GM21360 (cell line): ENCODE measurements around the gene LDLRAD3.
"Not testable (repeated sequence)": the region's sequence is repeated elsewhere in the genome, so short reads cannot be mapped to it uniquely, and the experiment has no call there.

Source experiments
- ATAC-seq: cut with Tn5 transposase; IDR thresholded peaks from one replicate; pipeline ENCODE4 v1.9.1; 2021; ENCODE audit warnings: mild to moderate bottlenecking, moderate library complexity; ENCODE audit not compliant: unreplicated experiment

The LDLRAD3 gene

GRCh38 chr11:36153551-36153950 lies 209.7 kb downstream of the LDLRAD3 start:
- ATAC-seq: no peak

DNA sequence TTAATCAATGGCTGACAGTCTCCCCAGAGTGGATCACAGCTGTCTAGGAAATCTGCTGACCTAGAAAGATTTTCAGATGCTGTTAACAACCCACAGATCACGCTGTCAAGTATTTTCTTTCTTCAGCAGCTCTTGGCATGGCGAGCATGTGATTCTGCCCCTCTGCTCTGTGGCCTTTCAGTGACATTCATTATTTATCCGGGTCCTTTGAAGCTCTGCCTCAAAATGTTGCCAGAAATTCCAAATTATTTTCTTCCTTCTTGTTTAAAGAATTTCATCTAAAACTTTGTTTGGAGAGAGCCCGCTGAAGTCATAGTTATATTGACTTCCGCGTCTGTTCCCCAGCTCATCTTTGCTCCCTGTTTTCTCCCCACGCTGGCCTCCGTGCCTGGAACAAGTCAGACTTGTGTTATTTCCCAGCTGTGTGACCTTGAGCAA lies 211.3 kb downstream of the LDLRAD3 start:
- no peak for ATAC-seq

DNA sequence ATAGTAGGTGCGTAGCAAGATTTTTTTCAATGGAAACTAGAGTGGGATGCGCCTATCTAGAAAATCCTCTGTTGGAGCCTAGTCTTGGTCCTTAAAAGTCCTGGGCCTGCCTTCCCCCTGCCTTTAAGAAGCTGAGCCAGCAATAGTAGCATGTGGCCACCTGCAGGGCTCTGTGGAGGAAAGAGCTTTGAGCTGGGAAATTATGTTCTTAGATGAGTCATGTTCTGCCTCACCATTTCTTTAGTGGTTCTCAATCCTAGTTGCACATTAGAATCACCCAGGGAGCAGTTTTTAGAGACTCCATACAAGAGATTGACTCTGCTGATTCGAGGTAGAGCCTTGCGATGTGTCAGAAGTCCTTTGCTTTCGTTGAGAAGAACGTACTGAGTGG lies 211.9 kb downstream of the LDLRAD3 start:
- no peak for ATAC-seq

DNA sequence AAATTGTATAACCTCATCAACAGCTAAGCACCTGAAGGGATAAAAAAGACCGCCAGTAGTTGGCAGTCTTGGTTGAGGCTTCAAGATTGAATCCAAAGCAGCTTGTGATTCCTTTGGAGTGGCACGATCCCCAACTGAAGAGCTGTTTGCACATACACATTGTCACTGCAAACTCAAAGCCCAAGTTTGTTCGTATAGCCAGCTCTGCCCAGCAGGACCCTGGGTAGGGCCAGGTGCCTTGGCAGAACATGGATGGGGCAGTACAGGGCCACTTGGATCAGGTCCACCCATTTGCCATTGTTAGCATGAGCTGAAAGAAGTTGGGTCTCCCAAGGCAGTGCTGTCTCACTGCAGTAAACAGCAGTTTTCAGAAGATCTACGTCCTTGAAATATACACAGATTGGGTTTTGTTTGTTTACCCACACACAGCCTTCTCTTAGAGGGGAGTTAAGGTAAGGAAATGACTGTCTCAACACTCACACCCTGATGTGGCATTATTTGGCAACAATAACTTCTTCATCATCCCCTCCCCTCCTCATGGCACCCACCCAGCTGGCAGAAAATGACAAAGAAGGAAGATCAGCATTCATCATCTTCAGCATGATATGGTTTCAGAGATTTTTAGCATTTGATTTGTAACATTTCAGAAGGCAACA lies 212.4 kb downstream of the LDLRAD3 start:
- no peak for ATAC-seq

DNA sequence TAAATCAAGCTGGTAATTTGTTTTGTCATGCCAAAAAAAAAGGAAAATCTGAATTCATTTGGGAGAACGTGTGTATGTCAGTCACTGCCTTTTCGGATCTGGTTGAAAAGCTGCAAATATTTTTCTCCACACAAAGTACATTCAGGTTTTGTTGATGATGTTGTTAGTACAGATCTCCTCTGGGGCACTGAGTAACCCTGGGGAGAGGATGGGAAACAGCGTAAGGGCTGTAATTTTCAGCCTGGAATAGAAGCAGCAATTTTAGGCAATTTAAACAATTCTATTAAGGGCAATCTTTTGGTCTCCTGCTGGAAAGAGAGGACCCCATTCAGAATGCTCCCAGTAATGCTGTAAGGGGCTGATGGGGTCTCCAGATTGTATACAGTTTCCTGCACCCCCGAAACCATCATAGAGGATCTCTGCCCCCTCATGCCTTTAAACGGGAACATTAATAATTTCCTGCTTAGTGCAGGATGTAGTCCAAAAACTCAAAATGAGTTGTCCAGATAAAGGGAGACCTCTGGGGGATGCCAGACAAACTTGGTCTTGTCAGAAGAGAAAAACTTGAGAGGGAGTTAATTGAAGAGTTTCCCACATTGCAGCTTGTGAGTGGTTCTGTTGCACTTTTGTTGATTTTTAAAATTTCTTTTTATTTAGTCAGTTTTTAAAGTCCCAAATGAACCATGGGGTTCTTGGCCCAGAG lies 213.1 kb downstream of the LDLRAD3 start:
- no peak for ATAC-seq

DNA sequence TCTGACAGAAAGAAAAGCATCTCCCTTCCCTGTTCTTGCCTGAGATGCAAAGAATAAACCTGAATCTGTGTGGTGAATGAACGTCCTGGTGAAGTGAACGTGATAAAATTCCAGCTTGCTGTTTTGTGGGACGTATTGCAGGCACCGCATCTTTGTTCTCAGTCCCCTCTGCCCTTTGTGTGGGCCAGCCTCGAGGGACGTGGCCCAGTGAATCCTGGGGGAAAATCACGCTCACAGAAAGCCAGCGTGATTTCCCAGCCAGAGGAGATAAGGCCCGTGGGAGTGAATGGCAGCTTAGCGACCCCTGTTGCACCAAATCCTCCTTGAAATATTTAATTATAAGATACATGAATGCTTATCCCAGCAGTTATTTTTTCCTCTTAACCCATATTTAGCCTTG lies 216.2 kb downstream of the LDLRAD3 start:
- no peak for ATAC-seq

- no peak for ATAC-seq
Measured at GRCh38 chr11:36161572-36161971, 217.7 kb downstream of the LDLRAD3 start.

DNA sequence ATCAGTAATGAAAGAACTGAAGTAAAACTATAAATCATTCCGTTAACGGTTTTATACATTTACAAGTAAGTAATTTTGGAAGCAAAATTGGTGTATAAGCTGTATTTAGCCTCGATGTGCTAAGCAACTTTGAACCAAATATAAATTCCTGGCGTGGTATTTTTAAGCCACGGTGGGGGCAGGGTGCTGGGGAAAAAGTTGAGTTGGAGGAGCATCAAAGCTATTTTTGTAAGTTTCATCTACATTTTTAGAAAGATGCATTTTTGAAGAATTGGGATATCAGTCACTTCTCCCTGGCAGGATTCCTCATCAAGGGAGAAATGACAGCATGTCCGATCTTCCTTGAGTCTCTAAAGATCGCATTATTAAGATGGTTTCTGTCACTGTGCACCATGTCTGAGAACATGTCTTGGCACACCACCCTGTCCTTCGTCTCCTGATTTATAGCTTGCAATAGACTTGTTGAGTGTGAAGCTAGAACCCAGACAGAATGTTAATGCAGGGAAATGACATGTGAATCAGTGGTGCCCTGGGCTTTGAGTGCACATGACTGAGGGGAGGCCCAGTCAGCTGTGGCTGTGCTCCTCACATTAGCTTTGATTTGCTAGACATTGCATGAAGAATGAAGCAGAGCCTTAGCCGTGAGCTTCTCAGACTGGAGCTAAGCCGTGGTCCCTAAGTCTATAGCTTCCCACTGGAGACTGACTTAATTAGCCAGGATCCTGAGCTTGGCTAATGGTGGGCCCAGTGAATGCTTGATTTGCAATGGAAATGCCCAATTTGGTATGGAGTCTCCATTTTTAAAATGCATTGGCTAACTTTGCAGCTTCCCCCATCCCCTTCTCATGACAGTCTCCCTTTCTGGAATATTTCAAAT lies 218.4 kb downstream of the LDLRAD3 start:
- no peak for ATAC-seq

GRCh38 chr11:36162883-36163434 lies 219.1 kb downstream of the LDLRAD3 start:
- no peak for ATAC-seq

DNA sequence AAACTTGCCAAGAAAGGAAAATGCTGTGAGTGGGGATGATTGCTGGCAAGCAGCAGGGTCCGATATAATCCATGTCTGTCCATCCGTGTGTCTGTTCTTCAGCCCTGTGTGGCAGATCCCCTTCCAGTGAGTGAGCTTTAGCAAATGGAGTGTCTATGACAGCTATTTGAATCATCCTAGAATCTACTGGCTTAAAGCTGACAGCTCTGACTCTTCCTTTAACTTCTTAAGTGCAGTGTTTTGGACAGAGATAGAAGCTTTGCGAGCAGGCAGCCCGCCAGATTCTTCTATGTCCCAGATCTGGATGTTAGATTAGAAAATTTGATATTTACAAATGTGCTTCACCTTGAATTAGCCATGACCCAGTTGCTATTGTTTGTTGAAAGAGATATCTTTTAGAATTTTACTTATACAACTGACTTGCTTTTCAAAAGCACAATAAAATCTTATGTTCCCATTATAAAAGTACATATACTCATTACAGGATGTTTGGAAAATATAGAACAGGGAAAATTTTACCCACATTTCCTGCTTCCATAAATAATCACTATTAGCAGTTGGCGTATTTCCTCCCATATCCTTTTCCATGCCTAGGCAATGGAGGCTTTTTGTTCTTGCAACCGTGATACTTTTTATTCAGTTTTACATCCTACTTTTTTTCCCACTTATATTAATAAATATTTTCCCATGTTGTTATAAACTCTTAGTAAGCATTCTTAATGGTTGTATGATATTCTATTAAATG lies 220.8 kb downstream of the LDLRAD3 start:
- ATAC-seq: no peak

GRCh38 chr11:36165621-36166397 lies 221.9 kb downstream of the LDLRAD3 start:
- no peak for ATAC-seq

GRCh38 chr11:36167073-36167472 lies 223.2 kb downstream of the LDLRAD3 start:
- no peak for ATAC-seq

GRCh38 chr11:36167729-36168128 lies 223.9 kb downstream of the LDLRAD3 start:
- ATAC-seq: no peak

GRCh38 chr11:36177836-36178235 lies 234.0 kb downstream of the LDLRAD3 start:
- no peak for ATAC-seq

DNA sequence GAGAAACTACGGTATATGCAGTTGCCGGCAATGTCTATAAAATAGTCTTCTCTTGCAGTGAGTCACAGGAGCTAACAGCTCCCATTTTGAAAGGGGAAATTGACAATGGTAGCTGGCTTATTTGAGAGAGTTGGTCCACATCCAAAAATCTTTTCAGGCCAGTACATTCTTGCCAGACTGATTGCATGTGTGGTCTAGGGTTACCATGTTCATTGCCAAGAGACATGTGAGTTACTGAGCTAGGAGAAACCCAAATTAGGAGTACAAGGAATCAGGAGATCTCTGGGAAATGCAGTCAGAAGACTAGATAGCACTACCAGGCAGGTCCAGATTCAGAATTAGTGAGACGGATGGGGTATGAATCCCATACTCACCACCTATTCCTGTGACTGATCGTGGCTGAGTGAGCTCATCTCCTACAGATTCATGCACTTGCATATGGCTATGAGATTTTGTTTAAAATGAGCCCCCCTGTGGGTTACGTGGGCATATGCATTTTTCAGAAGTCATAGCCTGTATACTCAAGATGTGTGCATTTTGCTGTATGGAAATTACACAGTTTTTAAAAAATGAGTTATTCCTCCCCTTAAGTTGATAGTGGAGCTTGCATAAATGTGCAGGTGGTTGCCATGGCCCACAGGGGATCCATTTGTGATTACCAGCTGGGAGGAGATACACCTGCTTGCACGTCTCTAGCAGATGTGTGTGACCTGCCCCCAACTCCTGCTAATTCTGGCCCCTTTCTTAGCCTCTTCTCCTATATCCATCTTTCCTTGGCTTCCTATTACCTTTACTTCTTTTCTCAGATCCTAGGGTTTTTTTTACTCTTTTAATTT lies 242.7 kb downstream of the LDLRAD3 start:
- no peak for ATAC-seq

GRCh38 chr11:36187622-36188021 lies 243.8 kb downstream of the LDLRAD3 start:
- ATAC-seq: no peak

DNA sequence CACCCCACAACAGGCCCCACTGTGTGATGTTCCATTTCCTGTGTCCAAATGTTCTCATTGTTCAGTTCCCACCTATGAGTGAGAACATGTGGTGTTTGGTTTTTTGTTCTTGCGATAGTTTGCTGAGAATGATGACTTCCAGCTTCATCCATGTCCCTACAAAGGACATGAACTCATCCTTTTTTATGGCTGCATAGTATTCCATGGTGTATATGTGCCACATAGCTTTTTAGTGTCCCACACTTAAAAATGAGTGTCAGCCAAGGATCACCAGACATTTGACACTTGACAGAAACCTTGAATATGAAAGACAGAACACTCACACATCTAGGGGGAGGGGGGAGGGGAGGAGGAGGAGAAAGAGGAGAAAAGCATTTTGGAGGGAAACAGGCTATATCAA lies 245.9 kb downstream of the LDLRAD3 start:
- not testable (repeated sequence) for ATAC-seq

- ATAC-seq: no peak
Measured at GRCh38 chr11:36191941-36192340, 248.1 kb downstream of the LDLRAD3 start.
